ENCODE results near the gene DYNC2I2.
"Not testable (repeated sequence)": the region's sequence is repeated elsewhere in the genome, so short reads cannot be mapped to it uniquely, and the experiment has no call there.

The DYNC2I2 gene

GRCh38 chr9:128656416-128657343, at the start of gene DYNC2I2:
Gene DYNC2I2, minus strand, starts transcription at chr9:128656847. Its CDS starts 121 bp downstream, at chr9:128656726.
- peak; percentile 90 to 91 for DNase-seq

- DNase-seq, result no peak
Observed at GRCh38 chr9:128706045-128706444, 49.4 kb upstream of the DYNC2I2 start.

DNA sequence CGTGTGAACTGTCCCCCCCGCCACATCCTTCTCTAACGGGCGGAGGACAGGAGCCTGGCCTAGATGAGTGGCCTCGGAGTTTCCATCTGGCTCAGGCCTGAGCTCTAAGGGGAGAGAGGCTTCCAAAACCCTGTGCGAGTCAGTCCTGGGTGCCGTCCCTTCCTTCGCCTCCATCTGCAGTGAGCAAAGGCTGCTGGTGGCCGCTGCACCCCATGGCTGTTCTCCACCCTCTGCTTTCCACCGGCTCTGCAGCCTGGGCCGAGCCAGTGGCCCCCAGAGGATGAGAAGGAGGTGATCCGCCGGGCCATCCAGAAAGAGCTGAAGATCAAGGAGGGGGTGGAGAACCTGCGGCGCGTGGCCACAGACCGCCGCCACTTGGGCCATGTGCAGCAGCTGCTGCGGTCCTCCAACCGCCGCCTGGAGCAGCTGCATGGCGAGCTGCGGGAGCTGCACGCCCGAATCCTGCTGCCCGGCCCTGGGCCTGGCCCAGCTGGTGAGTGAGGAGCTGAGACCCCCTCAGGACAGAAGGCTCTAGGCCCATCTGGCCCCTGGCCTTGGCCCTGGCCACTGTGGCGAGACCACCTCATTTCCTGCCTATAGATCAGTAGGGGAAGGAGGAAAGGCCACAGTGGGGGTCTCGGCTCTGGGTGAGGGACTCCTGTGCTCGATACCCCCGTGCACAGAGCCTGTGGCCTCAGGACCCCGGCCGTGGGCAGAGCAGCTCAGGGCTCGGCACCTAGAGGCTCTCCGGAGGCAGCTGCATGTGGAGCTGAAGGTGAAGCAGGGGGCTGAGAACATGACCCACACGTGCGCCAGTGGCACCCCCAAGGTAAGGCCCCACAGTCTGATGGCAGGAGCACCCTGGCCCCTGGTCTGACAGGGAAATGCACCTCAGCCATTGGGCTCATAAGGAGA, 48.7 kb upstream of the DYNC2I2 start:
- DNase-seq, result no peak

DNA sequence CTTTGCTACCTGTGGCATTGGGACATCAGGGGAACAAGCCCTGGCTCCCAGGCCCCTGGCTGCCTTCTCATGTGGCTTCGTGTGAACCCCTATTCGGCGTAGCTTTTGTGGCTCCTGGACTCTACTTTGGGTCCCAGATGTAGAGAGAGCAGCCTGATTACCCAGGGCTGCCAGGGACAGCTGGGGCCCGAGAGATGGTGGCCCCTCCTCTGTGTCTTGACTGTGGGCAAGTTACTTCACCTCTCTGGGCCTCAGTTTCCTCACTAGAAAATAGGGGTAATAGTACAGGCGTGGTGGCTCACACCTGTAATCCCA, 47.7 kb upstream of the DYNC2I2 start:
- no peak for DNase-seq

GRCh38 chr9:128703616-128704355, 47.1 kb upstream of the DYNC2I2 start:
- DNase-seq, result no peak

GRCh38 chr9:128702949-128703615, 46.4 kb upstream of the DYNC2I2 start:
- DNase-seq, result no peak

- peak; percentile 51 to 54 for DNase-seq
Observed at GRCh38 chr9:128702445-128702948, 45.9 kb upstream of the DYNC2I2 start, which contains the start of gene PKN3. Gene PKN3, plus strand, starts transcription at chr9:128702503. Its CDS starts 413 bp downstream, at chr9:128702916.

- no peak for DNase-seq
Observed at GRCh38 chr9:128701227-128701854, 44.7 kb upstream of the DYNC2I2 start.

DNA sequence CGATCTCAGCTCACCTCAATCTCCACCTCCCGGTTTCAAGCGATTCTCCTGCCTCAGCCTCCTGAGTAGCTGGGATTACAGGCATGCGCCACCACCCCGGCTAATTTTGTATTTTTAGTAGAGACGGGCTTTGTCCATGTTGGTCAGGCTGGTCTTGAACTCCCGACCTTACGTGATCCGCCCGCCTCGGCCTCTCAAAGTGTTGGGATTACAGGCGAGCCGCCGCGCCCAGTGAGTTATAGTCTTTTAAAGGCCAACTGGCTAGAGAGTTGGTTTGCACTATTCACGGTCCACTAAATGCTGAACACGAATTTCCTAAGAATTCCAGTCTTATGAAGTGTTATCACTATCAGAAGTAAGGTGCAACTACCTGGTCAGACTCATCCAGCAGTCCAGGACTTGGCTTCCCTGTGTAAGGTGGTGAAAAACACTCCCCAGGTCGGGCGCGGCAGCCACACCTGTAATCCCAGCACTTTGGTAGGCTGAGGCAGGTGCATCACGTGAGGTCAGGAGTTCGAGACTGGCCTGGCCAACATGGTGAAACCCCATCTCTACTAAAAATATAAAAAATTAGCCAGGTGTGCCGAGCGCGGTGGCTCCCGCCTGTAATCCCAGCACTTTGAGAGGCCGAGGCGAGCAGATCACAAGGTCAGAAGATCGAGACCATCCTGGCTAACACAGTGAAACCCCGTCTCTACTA, 42.6 kb upstream of the DYNC2I2 start:
- DNase-seq, result not testable (repeated sequence)

DNA sequence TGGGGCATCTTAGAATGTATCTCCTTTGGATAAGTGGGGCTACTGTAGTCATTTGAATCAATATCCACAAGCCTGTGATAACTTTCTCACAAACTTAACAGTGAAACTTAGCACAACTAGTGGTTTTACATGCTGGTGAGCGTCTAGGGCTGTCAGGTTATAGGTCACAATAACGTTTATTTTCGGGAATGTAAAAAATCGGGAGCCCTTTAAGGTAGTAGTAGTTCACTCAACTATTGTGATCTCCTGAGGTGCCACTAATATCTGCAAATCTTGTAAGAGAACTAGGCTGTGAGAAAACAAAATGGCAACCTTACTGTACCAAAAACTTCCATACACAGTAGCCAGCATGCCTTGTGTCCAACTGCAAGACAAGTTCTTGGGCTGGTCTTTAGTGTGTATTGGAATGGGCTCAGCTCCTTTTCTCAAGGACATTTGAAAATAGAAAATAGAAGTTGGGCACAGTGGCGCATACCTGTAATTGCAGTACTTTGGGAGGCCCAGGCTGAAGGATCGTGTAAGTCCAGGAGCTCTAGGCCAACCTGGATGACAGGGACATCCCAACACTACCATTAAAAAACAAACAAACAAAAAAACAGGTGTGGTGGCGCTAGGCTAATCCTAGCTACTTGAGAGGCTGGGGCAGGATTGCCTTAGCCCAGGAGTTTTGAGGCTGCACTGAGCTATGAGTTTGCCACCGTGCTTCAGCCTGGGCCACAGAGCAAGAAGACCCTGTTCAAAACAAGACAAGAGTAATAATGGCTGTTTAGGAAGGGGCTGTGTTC, 40.5 kb upstream of the DYNC2I2 start:
- no peak for DNase-seq

- no peak for DNase-seq
Observed at GRCh38 chr9:128694344-128694743, 37.7 kb upstream of the DYNC2I2 start.

GRCh38 chr9:128693738-128694137, 37.1 kb upstream of the DYNC2I2 start:
- DNase-seq, result not testable (repeated sequence)

DNA sequence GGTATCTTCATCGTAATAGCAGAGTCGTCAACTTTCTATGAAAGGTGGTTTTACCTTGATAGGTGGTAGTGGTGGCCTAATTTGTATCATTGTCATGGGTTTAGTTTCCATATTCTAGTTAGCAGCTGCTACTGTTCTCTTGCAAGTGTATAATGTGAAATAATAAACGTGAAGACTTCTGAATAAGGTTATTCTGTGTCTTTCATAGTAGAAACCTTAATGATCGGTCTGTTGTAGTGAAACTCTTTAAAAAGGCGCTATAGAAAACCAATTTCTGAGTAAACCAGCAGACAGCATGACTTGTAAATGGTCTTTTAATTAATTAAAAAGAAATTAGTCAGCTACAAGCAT, 34.0 kb upstream of the DYNC2I2 start:
- no peak for DNase-seq

DNA sequence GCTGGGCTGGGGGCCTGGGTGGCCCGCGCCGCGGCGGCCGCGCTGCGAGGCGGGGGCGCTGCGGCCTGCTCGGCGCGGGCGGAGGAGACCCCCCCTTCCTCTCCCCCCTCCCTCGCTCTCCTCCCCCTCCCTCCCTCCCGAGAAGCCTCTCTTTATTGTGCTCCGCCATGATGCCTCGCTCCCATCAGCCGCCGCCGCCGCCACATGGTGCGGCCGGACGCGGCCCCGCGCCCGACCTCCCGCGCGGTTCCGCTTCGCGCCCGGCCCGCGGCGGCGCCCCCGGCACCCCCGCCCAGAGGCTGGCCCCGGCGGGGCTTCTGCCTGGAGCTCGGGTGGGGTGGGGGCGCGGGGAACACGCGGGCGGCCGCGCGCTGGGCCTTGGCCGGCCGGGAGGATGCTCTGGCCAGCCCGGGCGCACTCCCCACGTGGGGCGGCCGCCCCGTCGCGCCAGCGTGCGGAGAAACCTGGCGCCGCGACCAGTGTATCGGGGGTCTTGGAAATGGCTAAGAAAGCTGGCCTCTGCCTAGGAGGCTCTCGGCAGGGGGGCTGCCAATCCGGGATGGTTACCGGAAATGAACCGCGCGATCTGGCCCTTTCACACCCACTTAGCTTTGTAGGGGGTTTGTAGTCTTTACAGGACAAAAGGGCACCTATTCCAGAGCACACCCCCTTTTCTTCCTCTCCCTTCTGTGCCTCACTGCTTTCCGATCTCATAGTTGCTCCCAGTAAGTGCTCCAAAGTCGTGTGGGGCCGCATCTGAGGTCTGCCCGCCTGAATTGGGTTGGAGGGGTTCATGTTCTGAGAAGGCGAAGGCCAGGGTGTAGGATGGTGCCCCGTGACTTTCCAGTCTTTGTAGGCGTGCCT, 33.4 kb upstream of the DYNC2I2 start:
- DNase-seq, result peak; percentile 53 to 55

GRCh38 chr9:128689293-128689774, 32.7 kb upstream of the DYNC2I2 start:
- peak in 1 of 2 experiments; percentile 58 for DNase-seq

DNA sequence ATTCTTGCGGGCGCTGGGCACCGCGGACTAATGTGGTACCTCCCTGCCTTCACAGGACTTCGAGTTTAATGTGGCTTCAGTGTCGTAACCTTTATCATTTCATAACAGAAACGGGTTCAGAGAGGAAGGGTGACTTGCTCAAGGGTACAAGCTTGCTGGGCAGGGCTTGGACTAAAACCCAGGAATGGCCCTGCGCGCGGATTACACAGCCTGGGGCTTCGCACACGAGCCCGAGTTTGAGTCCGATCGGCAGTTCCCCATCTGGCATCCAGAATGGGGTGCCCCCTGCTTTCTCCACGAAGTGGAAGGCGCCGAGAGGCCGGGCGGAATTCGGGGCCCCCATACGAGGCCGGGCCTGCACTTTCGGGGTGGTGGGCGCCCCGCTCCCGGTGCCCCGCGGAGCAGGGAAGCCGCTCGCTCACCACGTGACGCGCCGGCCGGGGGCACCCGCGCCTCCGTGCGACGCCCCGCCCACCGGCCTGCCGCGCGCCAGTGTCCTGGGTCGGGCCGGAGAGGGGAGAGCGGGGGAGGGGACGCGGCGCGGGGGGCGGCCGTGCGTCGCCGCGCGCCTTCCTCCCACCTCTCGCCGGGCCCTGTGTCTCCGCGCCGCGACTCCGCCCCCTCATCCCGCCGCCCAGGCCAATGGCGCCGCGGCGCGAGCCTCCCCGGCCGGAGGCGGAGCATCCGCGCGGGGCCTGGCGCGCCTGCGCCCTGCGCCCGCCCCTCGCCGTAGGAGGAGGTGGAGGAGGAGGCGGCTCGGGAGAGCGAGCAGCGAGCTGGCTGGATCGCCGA, 32.0 kb upstream of the DYNC2I2 start, which contains the start of gene SET:
TSS of gene SET (plus strand) at position 722 of the 792 bp plus-strand sequence. CDS start 361 bp downstream, outside the sequence.
- DNase-seq, result peak; percentile 93 to 95

- no peak for DNase-seq
Observed at GRCh38 chr9:128687453-128687852, 30.8 kb upstream of the DYNC2I2 start.
